IPS DF 4.7 (cell line): ENCODE results near the gene TJAP1.

ENCODE experiments used
- DNase-seq: peaks from one replicate; pipeline ENCODE4 v3.0.0-alpha.2; 2013; ENCODE audit warnings: low spot score; ENCODE audit errors: extremely low read depth

The TJAP1 gene, protein sequence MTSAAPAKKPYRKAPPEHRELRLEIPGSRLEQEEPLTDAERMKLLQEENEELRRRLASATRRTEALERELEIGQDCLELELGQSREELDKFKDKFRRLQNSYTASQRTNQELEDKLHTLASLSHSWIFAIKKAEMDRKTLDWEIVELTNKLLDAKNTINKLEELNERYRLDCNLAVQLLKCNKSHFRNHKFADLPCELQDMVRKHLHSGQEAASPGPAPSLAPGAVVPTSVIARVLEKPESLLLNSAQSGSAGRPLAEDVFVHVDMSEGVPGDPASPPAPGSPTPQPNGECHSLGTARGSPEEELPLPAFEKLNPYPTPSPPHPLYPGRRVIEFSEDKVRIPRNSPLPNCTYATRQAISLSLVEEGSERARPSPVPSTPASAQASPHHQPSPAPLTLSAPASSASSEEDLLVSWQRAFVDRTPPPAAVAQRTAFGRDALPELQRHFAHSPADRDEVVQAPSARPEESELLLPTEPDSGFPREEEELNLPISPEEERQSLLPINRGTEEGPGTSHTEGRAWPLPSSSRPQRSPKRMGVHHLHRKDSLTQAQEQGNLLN

DNA sequence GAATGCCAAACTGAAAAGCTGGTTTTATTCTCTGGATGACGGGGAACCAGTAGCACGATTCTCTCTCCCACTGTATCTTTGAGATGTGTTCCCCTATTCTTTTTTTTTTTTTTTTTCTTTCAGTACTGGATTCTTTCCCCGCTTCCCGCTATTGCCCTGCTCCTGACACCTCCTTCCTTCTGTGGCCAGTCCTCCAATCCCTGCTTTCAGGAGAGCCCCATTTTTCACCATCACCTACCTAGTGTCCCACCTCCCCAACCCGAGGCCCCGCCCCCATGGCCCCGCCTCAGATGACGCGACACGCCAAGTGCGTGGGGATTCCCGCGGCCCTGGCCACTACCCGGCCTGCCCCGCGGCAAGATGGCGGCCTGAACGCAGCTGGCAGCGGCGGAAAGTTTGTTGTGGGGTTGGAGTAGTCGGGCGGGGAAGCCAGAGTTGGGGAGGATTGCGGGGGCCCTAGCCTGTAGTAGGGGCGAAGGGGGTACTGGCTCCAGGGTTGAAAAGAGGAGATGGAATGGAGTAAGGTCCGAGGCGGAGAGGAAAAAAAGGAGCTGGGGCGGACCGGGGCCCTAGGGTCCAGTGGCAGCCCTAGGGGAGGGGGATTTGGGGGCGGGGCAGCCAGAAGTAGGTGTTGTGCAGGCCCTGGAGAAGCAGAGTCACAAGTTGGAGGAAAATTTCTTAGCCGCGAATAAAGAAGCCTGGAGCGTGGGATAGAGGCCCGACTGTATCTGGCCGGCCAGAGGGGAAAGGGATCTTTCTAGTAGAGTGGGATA is at the start of gene TJAP1:
Gene TJAP1 (plus strand): TSS at position 336 of the 773 bp plus-strand sequence. CDS start 21,432 bp downstream, outside the sequence.
- peak; percentile 58 for DNase-seq

DNA sequence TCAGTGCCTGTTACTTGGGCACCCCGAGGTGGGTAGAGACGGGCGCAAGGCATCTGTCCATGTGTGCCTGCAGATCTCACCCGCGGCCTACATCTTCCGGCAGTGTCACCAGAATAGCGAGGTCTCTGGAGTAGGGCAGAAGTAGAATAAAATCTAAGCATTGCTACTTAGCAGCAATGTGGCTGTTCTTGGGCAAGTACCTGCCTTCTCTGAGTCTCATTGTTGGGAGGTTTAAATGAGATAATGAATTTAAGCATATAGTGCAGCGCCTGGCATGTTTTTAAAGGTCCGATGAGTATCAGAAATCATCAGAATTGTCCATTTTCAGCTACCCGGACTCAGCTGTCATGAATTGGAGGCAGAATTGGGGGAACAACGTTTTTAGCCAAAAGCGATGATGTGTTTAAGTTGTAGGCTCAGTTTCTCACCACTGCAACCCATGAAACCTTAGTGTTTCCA is 49.2 kb upstream of the TJAP1 start:
- no peak for DNase-seq

DNA sequence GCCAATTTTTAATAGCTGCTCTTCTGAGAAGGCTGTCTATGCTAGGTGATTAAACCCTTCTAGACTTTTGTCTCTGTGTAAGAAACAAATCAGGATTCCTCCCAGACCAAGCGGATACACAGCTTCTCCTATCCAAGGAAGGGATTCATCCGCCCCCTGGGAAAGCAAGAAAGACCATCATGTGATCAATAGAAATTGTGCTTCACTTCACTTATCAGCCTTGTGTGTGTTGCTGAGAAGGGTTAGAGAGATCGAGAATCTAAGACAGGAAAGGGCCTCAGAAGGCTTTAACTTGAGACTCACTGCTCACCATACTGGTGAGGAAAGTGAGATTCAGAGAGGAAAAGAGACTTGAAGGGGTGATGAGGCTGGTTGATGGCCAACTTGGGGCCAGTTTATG is 48.5 kb upstream of the TJAP1 start:
- DNase-seq = no peak

DNA sequence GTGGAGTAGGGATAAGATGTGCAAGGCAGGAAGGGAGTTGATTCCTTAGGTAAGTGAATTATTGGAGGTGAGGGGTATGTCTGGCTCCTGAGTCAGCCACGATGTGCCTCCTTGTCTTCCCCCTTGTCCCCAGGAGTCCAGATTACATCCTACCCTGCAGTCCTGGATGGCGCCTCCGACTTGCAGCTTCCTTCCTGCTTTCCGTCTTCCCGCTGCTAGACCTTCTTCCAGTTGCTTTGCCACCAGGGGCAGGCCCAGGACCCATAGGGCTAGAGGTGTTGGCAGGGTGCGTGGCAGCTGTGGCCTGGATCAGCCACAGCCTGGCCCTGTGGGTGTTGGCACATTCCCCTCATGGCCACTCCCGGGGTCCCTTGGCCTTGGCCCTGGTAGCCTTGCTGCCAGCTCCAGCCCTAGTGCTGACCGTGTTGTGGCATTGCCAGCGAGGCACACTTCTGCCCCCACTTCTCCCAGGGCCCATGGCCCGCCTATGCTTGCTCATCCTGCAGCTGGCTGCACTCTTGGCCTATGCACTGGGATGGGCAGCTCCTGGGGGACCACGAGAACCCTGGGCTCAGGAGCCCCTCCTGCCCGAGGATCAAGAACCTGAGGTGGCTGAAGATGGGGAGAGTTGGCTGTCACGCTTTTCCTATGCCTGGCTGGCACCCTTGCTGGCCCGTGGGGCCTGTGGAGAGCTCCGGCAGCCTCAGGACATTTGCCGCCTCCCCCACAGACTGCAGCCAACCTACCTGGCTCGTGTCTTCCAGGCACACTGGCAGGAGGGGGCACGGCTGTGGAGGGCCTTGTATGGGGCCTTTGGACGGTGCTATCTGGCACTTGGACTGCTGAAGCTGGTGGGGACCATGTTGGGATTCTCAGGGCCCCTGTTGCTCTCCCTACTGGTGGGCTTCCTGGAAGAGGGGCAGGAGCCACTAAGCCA is 45.1 kb upstream of the TJAP1 start:
- DNase-seq = no peak

GRCh38 chr6:43433148-43433547 is 44.2 kb upstream of the TJAP1 start:
- no peak for DNase-seq

- DNase-seq = no peak
These were observed 43.1 kb upstream of the TJAP1 start for GRCh38 chr6:43434001-43434840.

DNA sequence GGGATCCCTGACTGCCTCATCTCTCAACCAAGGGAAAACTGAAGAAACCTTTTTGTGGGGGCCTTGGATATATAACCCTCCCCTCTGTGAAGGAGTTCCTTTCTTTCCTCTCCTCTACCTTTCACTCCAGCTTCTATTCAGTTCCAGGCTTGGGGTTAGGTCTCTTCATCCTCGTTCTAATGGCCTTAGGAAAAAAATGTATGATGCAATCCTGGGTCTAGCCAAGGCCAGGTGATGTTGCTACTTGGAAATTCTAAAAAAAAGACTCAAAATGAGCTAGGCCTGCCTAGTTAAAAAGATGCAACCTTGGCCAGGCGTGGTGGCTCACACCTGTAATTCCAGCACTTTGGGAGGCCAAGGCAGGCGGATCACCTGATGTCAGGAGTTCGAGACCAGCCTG is 42.4 kb upstream of the TJAP1 start:
- DNase-seq = no peak

- DNase-seq = no peak
These were observed 41.5 kb upstream of the TJAP1 start for GRCh38 chr6:43435682-43436437.

GRCh38 chr6:43436577-43437282 is 40.6 kb upstream of the TJAP1 start:
- DNase-seq = no peak

DNA sequence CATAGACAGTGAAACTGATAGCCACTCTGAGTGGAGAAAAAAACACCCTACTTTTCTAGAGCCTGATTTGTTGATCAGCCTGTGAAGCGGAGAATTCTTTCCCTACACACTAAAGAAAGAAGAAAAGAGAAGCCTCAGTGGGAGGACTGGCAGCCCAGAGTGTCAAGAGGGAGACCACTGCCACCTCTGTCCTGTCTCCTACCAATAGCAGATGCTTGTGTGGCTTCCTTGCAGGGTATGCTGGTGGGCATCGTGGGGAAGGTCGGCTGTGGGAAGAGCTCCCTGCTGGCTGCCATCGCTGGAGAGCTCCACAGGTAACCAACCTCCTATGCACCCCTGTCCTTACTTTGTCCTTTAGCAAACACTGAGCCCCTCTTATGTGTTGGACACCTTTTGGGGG is 39.7 kb upstream of the TJAP1 start:
- DNase-seq = no peak

DNA sequence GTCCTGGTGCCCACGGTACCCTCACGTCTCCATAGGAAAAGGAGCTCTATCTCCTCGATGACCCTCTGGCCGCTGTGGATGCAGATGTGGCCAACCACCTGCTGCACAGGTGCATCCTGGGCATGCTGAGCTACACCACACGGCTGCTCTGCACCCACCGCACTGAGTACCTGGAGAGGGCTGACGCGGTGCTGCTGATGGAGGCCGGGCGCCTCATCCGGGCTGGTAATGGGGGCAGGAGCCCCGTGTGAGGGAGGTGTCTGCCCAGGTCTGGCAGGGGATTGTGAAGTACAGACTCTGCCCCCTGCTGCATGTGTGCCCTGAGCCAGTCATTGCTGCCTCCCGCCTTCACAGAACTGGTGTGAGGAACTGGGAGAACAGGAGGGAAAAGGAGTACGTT is 34.4 kb upstream of the TJAP1 start:
- no peak for DNase-seq

DNA sequence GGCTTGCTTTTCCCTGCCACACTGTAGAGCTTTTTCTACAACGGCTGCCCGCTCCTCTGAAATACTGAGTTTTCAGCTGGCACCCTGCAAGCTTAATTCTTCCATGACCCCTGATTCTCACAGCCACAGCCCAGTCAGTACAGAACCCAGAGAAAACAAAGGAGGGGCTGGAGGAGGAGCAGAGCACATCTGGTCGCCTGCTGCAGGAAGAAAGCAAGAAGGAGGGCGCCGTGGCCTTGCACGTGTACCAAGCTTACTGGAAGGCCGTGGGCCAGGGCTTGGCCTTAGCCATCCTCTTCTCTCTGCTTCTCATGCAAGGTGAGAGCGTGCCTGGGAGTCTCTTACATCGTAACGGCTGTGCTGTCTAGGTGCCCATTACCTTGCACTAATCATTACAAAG is 33.3 kb upstream of the TJAP1 start:
- DNase-seq = no peak

DNA sequence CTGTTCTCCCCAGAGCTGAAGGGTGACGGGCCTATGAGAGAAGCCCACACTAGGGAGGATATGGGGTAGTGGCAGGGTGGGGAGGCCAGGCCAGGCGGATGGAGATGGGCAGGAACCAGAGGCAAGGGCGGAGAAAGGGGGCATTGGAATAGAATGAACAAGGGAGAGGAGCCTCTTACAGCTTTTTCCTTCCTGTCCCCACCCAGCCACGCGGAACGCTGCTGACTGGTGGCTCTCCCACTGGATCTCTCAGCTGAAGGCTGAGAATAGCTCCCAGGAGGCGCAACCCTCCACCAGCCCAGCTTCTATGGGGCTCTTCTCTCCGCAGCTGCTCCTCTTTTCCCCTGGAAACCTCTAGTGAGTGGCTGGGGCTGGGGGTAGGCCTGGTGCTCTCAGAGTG is 32.8 kb upstream of the TJAP1 start:
- DNase-seq = no peak

GRCh38 chr6:43445576-43445975 is 31.8 kb upstream of the TJAP1 start:
- DNase-seq = no peak

DNA sequence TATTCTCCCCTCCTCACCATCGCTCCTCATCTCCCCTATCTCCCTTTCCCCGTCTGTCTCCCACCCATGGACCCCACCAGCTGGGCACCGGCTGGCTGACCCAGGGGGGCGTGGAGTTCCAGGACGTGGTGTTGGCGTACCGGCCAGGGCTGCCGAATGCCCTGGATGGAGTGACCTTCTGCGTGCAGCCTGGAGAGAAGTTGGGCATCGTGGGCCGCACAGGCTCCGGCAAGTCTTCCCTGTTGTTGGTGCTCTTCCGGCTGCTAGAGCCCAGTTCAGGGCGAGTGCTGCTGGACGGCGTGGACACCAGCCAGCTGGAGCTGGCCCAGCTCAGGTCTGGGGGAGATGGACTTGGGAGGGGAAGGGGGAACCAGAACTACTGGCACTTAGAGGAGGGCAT is 29.8 kb upstream of the TJAP1 start:
- DNase-seq = no peak

DNA sequence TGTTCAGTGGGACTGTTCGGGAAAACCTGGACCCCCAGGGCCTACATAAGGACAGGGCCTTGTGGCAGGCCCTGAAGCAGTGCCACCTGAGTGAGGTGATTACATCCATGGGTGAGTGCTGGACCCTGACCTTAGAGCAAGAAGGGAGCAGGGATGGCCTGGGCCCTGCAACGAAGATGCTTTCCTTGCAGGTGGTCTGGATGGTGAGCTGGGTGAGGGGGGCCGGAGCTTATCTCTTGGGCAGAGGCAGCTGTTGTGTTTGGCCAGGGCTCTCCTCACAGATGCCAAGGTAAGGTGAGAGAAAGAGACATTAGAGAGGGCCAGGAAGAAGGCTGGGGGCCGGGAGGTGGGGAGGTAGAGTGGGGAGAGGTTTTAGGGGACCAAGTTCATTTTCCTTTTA is 28.5 kb upstream of the TJAP1 start:
- no peak for DNase-seq

DNA sequence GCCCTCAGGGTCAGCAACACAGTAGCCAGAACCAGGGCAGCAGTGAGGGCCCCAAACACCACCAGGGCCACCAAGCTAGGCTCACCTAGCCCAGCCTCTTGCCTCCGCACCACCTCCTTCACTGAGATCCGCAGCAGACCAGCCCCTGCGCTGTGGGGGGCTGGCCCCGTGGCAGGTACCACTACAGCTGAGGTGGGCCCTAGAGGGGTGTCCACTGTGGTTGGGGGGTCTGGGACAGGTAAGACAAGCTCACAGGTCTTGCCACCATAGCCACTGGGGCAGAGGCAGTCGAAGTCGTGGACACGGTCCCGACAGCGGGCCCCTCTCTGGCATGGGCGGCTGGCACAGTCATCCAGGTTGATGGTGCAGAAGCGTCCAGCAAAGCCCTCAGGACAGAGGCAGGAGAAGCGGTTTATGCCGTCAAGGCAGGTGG is 26.7 kb upstream of the TJAP1 start:
- no peak for DNase-seq

GRCh38 chr6:43451348-43451747 is 26.0 kb upstream of the TJAP1 start:
- DNase-seq = no peak

GRCh38 chr6:43451939-43452338 is 25.4 kb upstream of the TJAP1 start:
- no peak for DNase-seq
